OCI-LY1 (cell line): ENCODE data around the gene HAL.

Experiments
- H2AFZ ChIP-seq: fragments of 200-600 bp; sonication (generic), shearing (Covaris generic); 2 replicates; pipeline ENCODE4 v1.6.0; 2014; ENCODE audit warnings: antibody characterized with exemption, mild to moderate bottlenecking, low read length
- H3F3A ChIP-seq: fragments of 200-600 bp; sonication (generic), shearing (Covaris generic); 2 replicates; pipeline ENCODE4 v1.6.0; 2014; ENCODE audit warnings: mild to moderate bottlenecking, antibody characterized with exemption, low read length, moderate library complexity; ENCODE audit not compliant: insufficient read depth
- H3K27ac ChIP-seq: fragments of 200-600 bp; sonication (generic); 2 replicates; pipeline ENCODE4 v1.5.1; 2014; ENCODE audit warnings: low read length, mixed run types, mild to moderate bottlenecking, low read depth; ENCODE audit not compliant: poor library complexity, severe bottlenecking
- H3K27me3 ChIP-seq: fragments of 200-600 bp; sonication (generic); 2 replicates; pipeline ENCODE4 v1.6.0; 2014; ENCODE audit warnings: antibody characterized with exemption, mild to moderate bottlenecking, low read length, moderate library complexity; ENCODE audit not compliant: insufficient read depth
- H3K36me3 ChIP-seq: fragments of 200-600 bp; sonication (generic); 2 replicates; pipeline ENCODE4 v1.6.1; 2014; ENCODE audit warnings: mild to moderate bottlenecking, antibody characterized with exemption, low read length, moderate library complexity, mixed read lengths; ENCODE audit not compliant: insufficient read depth
- H3K4me1 ChIP-seq: fragments of 200-600 bp; sonication (generic); 2 replicates; pipeline ENCODE4 v1.5.1; 2014; ENCODE audit warnings: mild to moderate bottlenecking, low read length, moderate library complexity; ENCODE audit not compliant: insufficient read depth, severe bottlenecking
- H3K4me2 ChIP-seq: fragments of 200-600 bp; sonication (generic), shearing (Covaris generic); 2 replicates; pipeline ENCODE4 v1.6.1; 2014; ENCODE audit warnings: low read length
- H3K4me3 ChIP-seq: fragments of 200-600 bp; sonication (generic); 2 replicates; pipeline ENCODE4 v1.5.1; 2014; ENCODE audit warnings: low read length, low read depth, mild to moderate bottlenecking, mixed read lengths; ENCODE audit not compliant: poor library complexity, severe bottlenecking
- H3K79me2 ChIP-seq: fragments of 200-600 bp; shearing (Covaris generic); 2 replicates; pipeline ENCODE4 v1.6.1; 2016; ENCODE audit warnings: mixed run types, low read length, mixed read lengths; ENCODE audit not compliant: insufficient read depth
- H3K9ac ChIP-seq: fragments of 200-600 bp; sonication (generic), shearing (Covaris generic); 2 replicates; pipeline ENCODE4 v1.6.1; 2014; ENCODE audit warnings: mild to moderate bottlenecking, low read length, mixed read lengths
- H3K9me2 ChIP-seq: fragments of 200-600 bp; sonication (generic), shearing (Covaris generic); 2 replicates; pipeline ENCODE4 v1.6.1; 2014; ENCODE audit warnings: low read depth, mild to moderate bottlenecking, low read length, mixed read lengths
- H3K9me3 ChIP-seq: fragments of 200-600 bp; shearing (Covaris generic); 2 replicates; pipeline ENCODE4 v1.6.1; 2014; ENCODE audit warnings: low read length, mixed read lengths
- H4K20me1 ChIP-seq: fragments of 200-600 bp; sonication (generic), shearing (Covaris generic); 2 replicates; pipeline ENCODE4 v1.6.0; 2016; ENCODE audit warnings: mild to moderate bottlenecking, low read length; ENCODE audit not compliant: insufficient read depth
- CTCF ChIP-seq: fragments of 200-600 bp; sonication (generic), shearing (Covaris generic); IDR thresholded peaks from 2 replicates; pipeline ENCODE4 v1.5.1; 2017; ENCODE audit warnings: mild to moderate bottlenecking, antibody characterized with exemption, low read length, moderate library complexity, mixed read lengths
- EZH2 ChIP-seq: fragments of 200-600 bp; sonication (generic), shearing (Covaris generic); IDR thresholded peaks from 2 replicates; pipeline ENCODE4 v1.8.0; 2017; ENCODE audit warnings: borderline replicate concordance, mixed run types, mild to moderate bottlenecking, antibody characterized with exemption, low read length, moderate library complexity, mixed read lengths

The HAL gene

GRCh38 chr12:95988506-95989275, 7.5 kb downstream of the HAL start:
- no peaks in the 10 kb centered on the region for H3K4me1 ChIP-seq
- H3K4me3 ChIP-seq = no peak overlapping the region
- no peak overlapping the region for H3K4me2 ChIP-seq
- H4K20me1 ChIP-seq = no peaks in the 10 kb centered on the region
- H3K79me2 ChIP-seq = no peaks in the 10 kb centered on the region
- no peak for TF ChIP-seq CTCF
- no peak for TF ChIP-seq EZH2
- no peak overlapping the region for H3K27ac ChIP-seq
- no peaks in the 10 kb centered on the region for H3K36me3 ChIP-seq
- H3F3A ChIP-seq = no peaks in the 10 kb centered on the region
- no peaks in the 10 kb centered on the region for H3K27me3 ChIP-seq
- H2AFZ ChIP-seq = no peak overlapping the region
- H3K9me2 ChIP-seq = no peaks in the 10 kb centered on the region
- H3K9ac ChIP-seq = no peak overlapping the region
- no peaks in the 10 kb centered on the region for H3K9me3 ChIP-seq

GRCh38 chr12:95986635-95987570, 9.2 kb downstream of the HAL start:
- no peak overlapping the region for H3K9ac ChIP-seq
- H2AFZ ChIP-seq = no peak overlapping the region
- no peak for TF ChIP-seq EZH2
- no peak for TF ChIP-seq CTCF
- no peaks in the 10 kb centered on the region for H3K4me1 ChIP-seq
- H3K27me3 ChIP-seq = no peaks in the 10 kb centered on the region
- H3K9me2 ChIP-seq = no peaks in the 10 kb centered on the region
- H4K20me1 ChIP-seq = no peaks in the 10 kb centered on the region
- no peak overlapping the region for H3K27ac ChIP-seq
- no peaks in the 10 kb centered on the region for H3K79me2 ChIP-seq
- H3K36me3 ChIP-seq = no peaks in the 10 kb centered on the region
- H3K4me2 ChIP-seq = no peak overlapping the region
- H3K9me3 ChIP-seq = no peaks in the 10 kb centered on the region
- H3F3A ChIP-seq = no peaks in the 10 kb centered on the region
- H3K4me3 ChIP-seq = no peak overlapping the region

GRCh38 chr12:95984682-95985081, 11.5 kb downstream of the HAL start:
- H2AFZ ChIP-seq = no peak overlapping the region
- H3K36me3 ChIP-seq = no peaks in the 10 kb centered on the region
- no peaks in the 10 kb centered on the region for H3K27me3 ChIP-seq
- H3K4me1 ChIP-seq = no peaks in the 10 kb centered on the region
- H3F3A ChIP-seq = no peaks in the 10 kb centered on the region
- H3K9me3 ChIP-seq = no peaks in the 10 kb centered on the region
- H4K20me1 ChIP-seq = no peaks in the 10 kb centered on the region
- no peaks in the 10 kb centered on the region for H3K9me2 ChIP-seq
- no peak overlapping the region for H3K27ac ChIP-seq
- no peak overlapping the region for H3K4me2 ChIP-seq
- no peak overlapping the region for H3K9ac ChIP-seq
- H3K4me3 ChIP-seq = no peak overlapping the region
- TF ChIP-seq CTCF = no peak
- no peak for TF ChIP-seq EZH2
- H3K79me2 ChIP-seq = no peaks in the 10 kb centered on the region
